ENCODE results near the gene IL21R. TPM values are rescaled to one million over a fixed set of nuclear protein-coding genes. Genes with fewer than 3 reads are reported as not detected.
A peak's percentile ranks its signal among the peaks of the same experiment; 100 is the strongest.

Gene IL21R
- total and polyA plus RNA-seq, 10 of the 15 experiments (the other 5 are each of a cell fraction or from before 2014, with no cell fraction given) = 5.3 to 138 (median 82.5) TPM

- TF ChIP-seq RELB (IDR thresholded peaks at IDR 0.05; ENCODE audit: low read depth) (peak; percentile 82), SUPT20H (IDR thresholded peaks at IDR 0.05; ENCODE audit: borderline replicate concordance, control insufficient read depth, low read depth, low read length) (no peak), IRF4 (IDR thresholded peaks at IDR 0.05; ENCODE audit: low read depth, low read length) (peak; percentile 82), PBX3 (IDR thresholded peaks at IDR 0.05; ENCODE audit: insufficient replicate concordance, low read depth, low read length) (no peak), FOS (IDR thresholded peaks at IDR 0.05; ENCODE audit: borderline replicate concordance, extremely low read depth, insufficient read length) (no peak), TBL1XR1 (IDR thresholded peaks at IDR 0.05; ENCODE audit: low read depth, low read length) (peak; percentile 25; the same call in 1 of the 2 replicates), NRF1 (conservative IDR thresholded peaks at IDR 0.05; ENCODE audit: low read depth, low read length) (no peak), BMI1 (IDR thresholded peaks at IDR 0.05; ENCODE audit: borderline replicate concordance) (peak; percentile 45; the same call in 1 of the 2 replicates), STAT3 (IDR thresholded peaks at IDR 0.05; ENCODE audit: low read depth, low read length) (no peak), ZNF207 (IDR thresholded peaks at IDR 0.05; ENCODE audit: borderline replicate concordance) (no peak), POLR2AphosphoS5 (IDR thresholded peaks at IDR 0.05; ENCODE audit: low read length) (peak; percentile 36), CUX1 (IDR thresholded peaks at IDR 0.05; ENCODE audit: insufficient replicate concordance, low read depth, low read length) (no peak), FOXM1 (IDR thresholded peaks at IDR 0.05; ENCODE audit: low read depth, low read length) (no peak), SMAD5 (IDR thresholded peaks at IDR 0.05; ENCODE audit: low read depth) (peak; percentile 61), ATF2 (IDR thresholded peaks at IDR 0.05; ENCODE audit: low read length) (no peak), BACH1 (IDR thresholded peaks at IDR 0.05; ENCODE audit: borderline replicate concordance) (no peak; the same call in 1 of the 2 replicates), IKZF1 (conservative IDR thresholded peaks at IDR 0.05) (peak; percentile 94), BRCA1 (IDR thresholded peaks at IDR 0.05; ENCODE audit: low read depth, low read length) (no peak), TCF12 (IDR thresholded peaks at IDR 0.05; ENCODE audit: low read depth, low read length) (peak; percentile 94), CBX5 (IDR thresholded peaks at IDR 0.05; ENCODE audit: low read depth) (no peak), SIN3A (IDR thresholded peaks at IDR 0.05; ENCODE audit: low read depth, low read length) (no peak)
Measured at GRCh38 chr16:27405546-27406451, 3.8 kb downstream of the IL21R start (continued).
